Measurements from ENCODE around the gene KRTCAP2.
A peak's percentile ranks its signal among the peaks of the same experiment; 100 is the strongest.
"Not testable (repeated sequence)": the region's sequence is repeated elsewhere in the genome, so short reads cannot be mapped to it uniquely, and the experiment has no call there.

KRTCAP2 gene

DNA sequence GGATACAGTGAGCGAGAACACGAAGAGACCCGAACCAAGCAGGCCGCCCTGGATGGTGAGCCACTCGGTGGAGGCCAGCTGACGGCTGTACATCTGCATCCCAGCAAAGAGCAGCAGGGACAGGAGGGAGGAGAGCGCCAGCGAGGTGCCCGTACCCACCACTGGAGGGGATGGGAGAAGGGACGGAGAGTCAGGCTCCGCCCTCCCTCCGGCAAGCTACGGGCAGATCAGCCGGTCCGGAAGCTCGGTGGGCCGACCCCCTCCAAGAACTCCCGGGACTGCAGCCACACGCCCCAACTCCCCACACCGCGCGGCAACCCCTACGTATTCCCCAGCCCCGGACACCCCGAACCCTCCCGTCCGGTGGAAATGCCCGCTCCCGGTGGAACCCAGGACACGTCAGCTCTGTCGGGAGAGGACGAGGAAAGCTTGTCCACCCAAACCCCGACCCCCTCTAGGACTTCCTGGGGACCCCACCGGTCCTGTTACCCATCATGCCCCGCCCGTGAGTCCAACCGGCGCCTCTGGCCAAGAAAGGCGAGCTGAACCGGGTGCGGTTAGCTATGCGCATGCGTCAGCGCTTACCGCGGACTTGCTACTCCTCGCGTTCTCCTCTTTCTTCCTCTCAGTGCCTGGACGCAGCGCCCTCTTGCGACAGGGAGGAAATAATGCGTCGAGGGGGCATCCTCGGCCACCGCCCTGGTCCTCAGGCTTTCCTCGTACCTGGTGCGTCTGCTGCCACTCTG lies at the start of gene KRTCAP2:
Gene KRTCAP2 (minus strand): TSS at position 573 of the 746 bp plus-strand sequence. CDS start 80 bp downstream, at position 493.
- peak; percentile 99 for DNase-seq

DNA sequence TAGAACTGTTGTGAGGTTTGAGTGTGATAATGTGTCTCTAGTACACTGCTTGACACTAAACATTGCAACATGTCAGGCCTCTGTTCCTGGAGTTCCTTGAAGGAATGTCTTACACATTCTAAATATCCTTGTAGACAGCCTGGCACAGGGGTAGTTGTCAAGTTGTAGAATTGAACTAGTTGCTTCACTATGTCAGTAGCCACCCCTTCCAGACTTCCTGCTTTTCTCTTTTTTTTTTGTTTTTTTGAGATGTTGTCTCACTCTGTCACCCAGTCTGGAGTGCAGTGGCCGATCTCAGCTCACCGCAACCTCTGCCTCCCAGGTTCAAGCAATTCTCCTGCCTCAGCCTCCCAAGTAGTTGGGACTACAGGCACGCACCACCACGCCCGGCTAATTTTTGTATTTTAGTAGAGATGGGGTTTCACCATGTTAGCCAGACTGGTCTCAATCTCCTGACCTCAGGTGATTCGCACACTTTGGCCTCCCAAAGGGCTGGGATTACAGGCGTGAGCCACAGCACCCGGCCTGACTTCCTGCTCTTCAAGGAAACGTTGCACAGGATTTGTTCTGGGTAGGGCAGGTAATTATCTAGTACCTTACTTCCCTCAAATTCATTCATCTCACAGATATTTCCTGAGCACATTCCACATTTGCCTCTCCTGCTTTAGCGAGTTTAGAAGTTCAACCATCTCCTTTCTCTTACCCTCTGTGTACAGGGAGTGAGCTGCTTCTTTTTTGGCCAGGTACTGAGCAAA lies 47.3 kb upstream of the KRTCAP2 start:
- not testable (repeated sequence) for DNase-seq

DNA sequence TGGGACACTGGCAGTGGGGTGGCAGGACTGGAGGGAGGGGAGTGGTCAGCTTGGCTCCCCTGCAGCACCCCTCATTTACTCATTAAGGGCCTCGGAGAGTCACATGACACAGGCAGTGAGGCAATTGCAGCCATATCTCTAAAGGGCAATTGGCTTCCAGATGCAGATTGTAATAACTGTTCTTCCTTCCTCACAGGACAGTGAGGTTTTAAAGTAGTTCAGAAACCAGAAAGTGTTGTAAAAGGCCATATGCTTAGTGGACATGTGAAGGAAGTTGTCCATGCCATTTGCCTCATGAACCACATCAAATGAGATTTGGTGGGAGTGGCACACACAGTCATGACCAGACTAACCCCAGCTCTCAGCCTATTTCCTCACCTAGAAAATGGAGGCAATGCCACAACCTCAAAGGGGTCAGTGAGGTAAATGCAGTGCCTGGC lies 46.5 kb upstream of the KRTCAP2 start:
- peak; percentile 78 for DNase-seq

DNA sequence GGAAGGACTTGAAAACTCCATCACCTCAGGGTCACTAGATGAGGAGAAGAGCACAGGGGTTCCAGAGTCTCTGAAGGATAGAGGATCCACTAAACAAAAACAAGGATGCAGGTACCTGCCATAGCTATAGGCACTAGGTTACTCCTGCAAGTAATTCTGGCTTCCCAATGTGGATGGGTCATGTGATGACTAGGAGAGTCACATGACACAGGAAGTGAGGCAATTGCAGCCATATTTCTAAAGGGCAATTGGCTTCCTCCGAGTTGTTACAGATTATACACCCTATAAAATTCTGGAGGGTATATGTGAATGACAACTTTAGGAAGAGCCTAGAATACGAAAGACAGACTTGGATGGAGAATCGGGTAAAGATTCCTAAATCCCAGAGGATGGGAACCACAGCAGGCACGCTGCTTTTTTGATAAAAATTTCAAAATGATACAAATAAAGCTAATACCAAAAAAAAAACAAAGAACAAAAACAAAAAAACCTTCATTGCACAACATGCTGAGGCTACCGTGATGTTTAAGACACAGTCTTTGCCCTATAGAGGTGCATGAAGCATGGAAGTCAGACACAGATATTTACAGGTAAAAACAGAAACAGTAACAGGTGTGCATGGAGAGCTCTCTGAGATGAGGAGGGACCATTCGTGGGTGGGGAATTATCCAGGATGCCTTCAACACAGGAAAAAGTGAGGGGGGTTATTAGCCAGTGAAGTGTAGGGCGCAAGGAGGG lies 45.9 kb upstream of the KRTCAP2 start:
- DNase-seq, result peak; percentile 95

DNA sequence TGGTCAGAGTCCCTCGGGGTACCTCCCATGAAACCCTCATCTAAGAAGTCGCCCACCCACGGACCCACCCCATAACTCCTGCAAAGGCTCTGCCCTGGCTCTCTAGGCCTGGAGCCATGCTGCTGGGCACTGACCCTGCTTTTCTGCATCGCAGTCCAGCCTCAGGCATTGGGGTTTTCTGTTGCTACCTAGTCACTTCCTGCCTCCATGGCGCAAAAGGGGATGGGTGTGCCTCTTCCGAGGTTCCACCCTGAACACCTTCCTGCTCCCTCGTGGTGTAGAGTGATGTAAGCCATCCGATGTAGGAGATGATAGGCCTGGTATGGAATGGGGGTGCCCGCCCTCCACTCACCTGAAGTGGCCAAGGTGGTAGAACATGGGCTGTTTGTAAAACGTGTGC lies 41.6 kb upstream of the KRTCAP2 start:
- DNase-seq, result not testable (repeated sequence)

DNA sequence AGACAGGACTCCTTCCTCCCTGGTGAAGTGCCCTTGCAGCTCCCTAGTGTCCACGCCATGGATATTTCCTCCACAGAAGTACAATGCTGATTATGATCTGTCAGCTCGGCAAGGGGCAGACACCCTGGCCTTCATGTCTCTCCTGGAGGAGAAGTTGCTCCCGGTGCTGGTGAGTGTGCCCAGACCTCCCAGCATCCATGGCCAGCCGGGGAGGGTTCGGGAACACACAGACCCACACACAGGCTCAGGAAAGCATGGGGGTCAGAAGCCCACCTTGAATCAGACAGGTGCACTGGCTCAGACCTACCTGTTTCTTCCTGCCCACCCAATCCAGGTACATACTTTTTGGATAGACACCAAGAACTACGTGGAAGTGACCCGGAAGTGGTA lies 38.9 kb upstream of the KRTCAP2 start:
- DNase-seq, result not testable (repeated sequence)

DNA sequence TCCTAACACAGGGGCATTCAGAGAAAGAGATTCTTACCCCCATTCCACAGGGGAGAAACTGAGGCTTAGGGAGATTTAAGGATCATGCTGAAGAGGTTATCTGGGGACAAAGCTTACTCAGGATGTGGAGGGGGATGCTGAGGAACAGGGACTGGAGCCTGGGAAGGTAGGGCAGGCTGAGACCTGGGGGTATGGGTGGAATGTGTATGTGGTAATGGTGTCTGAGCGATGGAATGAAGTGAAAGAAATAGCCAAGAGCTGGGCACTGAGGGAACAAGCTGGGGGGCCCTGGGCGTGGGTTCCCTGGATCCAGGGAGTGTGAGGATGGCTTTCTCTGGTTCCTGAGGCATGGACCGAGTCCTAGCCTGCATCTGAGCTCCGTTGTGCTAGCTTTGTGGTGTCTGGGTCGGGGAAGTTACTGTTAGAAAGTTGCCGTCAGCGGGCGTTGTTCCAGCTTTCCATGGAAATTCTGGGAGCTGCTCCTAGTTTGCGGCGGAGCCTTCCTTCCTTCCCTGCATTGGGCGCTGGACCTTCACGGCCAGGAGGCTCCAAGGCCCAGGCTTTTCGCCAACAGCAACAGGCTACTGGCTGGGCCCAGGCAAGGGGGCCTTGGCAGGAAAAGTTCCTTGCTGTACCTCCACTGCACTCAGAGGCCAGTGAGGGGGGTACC lies 38.4 kb upstream of the KRTCAP2 start:
- DNase-seq, result not testable (repeated sequence)

DNA sequence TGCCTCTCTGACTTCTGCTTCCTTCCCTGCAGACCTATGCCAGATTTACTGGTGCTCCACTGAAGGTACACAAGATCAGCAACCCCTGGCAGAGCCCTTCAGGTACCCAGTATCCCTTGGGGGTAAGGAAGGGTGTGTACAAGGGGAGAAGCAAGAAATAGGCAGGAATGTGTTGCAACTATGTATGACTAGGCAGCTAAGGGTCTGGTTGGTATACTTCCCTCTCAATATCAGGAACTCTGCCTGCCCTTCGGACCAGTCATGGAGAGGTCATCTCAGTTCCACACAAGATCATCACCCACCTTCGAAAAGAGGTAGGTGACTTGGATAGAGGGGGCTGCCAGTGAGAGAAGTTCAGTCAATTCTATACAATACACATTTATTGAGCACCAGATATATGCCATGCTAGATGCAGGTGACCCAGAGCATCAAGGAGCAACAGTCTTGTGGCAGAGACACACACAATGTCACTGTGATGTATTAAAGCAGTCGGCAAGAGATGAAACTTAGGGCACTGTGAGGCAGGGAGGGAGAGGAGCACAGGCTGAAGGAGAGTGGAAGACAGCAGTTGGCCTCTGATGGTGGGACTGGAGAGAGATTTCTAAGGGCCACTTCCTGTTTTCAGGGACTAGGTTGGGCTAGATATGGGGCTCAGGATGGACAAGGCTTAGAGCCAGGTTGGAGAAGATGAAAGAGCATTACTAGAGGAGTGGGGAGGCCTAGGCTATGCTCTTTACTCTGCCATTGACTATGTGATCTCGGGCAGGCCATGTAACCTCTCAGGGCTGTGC lies 37.4 kb upstream of the KRTCAP2 start:
- DNase-seq, result no peak

DNA sequence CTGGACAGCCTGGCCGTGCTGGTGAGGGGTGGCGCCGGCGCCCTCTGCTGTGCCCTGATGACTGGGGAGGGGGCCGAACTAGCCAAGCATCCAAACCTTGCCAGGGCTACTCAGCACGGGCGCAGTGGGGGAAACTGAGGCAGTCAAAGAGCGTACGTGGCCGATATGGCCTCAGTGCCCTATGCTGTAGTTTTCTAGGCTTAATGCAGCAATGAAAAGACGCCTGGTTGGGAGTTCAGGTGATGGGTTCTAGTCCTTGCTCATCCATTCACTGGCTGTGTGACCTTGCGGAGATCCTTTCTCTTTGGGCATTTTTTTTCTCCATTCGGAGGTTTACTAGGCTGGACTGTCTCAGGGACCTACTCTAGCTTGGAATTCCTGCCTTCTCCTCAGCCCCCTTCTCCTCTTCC lies 36.2 kb upstream of the KRTCAP2 start:
- no peak for DNase-seq

DNA sequence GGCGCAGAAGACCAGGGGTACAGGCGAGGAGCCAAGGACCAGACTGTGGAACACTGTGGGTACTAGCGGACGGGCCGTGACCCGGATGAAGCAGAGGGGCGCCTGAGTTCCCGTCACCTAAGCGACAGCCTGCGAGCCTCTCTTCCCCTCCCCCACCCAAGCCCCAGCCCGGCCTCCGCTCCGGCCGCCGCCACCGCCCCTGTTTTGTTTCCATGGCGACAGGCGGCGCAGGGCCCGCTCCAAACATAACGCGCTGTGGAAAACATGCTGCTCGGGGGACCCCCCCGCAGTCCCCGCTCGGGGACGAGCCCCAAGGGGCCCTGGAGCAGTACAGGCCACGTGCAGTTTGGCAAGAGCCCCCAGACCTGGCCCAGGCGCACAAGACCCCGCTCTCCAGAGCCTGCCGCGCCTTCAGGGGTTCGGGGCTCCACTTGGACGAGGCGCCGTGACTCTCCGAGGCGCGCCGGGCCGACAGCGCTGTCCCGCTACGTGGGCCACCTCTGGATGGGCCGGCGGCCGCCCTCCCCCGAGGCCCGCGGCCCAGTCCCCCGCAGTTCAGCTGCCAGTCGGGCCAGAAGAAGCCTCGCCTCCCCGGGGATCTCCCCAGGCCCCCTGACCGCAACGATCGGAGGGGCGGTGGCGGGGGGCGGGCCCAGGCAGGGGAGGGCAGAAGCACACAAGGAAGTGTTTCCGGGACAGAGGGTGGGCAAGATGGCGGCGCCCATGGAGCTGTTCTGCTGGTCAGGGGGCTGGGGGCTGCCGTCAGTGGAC lies 35.6 kb upstream of the KRTCAP2 start, which contains the start of gene MTX1:
Gene MTX1 (plus strand): TSS at position 155 of the 771 bp plus-strand sequence. CDS start 110 bp downstream, at position 265.
- peak; percentile 97 for DNase-seq

DNA sequence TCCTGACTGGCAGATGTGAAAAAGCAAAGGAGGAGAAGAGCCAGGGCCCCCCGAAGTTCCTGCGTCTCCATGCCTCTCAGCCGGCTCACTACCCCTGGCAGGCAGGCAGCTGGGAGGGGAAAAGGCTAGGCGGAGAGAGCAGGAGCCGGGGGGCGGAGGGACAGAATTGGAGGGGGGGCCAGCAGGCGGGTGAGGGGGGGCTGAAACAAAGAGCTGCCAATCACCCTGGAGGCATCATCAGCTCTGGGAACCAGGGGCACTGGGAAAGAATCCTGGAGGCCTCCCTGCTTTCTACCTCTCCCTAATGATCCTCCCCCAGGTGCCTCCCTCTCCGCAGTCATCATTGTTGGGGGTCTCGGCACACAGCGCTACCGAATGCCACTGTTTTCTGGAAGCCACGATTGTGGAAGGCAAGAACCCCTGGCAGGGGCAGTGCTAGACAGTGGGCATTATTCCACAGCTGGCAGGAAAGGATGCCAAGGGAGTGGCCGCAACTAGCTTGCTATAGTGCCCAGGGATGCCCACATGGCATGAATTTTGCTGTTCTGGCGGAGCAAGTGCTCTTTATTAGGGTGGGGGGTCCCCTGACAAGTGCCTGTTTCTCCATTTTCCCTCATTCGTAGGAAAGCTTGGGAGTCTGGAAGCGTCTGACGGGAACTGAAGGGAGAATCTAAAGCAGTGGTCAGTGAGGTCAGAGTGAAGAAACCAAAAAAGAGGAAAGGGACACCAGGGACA lies 34.9 kb upstream of the KRTCAP2 start, which contains the start of gene THBS3:
Gene THBS3 (minus strand): TSS at position 92 of the 735 bp plus-strand sequence. CDS start 21 bp downstream, at position 71.
- DNase-seq, result peak; percentile 92

DNA sequence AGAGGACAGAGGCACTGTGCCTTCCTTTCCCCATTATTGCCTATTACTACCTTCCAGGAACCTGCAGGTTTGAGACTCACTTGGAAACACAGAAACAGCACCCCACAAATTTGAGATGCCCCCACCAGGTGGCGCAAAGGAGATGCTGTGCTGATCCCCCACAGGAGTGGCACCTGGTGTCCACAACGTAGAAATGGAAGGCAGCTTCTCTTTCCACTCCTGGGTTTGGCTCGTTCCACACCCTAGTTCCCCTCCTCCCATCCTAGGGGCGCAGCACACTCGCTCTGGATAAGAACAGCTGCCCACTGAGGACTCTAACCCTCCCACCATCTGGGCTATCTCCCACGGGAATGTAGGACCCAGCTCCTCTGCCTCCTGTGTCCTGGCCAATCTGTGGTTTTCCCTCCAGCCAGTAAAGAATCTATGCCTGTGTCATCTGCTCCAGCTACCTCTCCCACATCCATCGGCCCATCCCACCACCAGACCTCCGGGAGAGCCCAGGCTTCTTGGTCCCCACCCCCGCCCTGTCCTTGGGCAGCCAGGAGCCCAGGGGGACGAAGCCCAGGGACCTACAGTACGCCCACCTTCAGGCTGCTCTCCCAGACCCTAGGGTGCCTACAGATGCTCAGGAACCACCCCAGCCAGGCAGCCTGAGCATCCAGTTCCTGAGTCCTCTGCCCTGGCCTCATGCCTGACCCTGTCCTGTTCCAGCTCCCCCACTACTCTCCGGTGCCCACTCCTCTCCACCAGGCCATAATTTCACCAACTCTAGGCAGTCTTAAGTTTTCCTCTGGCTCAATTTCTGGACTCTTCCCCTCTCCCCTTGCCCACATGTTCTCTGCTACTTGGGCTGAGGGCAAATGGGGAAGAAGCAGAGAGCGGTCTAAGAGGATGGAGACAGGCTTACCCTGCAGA lies 34.0 kb upstream of the KRTCAP2 start:
- DNase-seq, result peak; percentile 94

DNA sequence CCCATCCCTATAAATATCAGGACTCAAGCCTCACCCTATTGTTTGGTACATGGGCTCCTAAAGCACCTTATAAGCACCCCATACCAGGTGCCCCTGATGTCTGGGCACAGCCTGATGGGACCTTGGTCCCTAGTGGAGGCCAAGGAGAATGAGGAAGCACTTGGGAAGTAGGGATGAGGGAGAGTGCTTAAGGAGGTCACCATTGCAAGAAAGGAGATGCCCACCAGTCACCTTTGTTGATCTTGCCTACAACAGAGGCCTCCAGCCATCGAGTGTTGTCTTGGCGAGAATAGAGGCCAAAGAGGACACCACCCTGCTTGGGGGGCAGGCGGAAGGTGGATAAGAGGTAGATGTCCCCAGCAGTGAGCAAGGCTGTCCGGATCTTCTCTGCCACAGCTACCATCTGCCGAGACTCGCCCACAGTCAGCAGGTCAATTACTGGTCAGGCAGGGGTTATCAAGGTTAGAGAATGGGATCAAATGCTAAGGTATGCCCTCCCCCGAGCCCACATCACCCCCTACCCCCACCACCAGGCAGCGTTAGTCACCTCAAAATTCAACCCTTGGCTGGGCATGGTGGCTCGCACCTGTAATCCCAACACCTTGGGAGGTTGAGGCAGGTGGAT lies 33.0 kb upstream of the KRTCAP2 start:
- DNase-seq, result no peak

DNA sequence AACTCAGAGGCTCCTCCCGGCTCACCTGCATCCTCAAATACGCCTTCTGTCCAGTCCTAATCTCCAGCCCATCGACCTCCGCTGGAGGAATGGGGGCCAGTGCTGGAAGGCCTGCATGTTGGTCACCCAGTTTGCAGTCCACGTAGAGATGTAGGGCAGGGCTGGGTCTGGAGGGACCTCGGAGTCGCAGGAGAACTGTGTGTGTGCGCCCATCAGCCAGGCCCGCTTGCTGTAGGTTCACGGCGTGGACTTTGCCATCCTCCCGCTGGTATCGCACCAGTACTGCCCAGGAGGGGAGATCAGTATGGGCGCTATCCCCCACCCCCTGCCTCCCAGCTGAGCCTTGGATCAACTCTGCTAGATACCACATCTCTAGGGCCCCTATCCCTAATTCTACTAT lies 31.9 kb upstream of the KRTCAP2 start:
- no peak for DNase-seq

DNA sequence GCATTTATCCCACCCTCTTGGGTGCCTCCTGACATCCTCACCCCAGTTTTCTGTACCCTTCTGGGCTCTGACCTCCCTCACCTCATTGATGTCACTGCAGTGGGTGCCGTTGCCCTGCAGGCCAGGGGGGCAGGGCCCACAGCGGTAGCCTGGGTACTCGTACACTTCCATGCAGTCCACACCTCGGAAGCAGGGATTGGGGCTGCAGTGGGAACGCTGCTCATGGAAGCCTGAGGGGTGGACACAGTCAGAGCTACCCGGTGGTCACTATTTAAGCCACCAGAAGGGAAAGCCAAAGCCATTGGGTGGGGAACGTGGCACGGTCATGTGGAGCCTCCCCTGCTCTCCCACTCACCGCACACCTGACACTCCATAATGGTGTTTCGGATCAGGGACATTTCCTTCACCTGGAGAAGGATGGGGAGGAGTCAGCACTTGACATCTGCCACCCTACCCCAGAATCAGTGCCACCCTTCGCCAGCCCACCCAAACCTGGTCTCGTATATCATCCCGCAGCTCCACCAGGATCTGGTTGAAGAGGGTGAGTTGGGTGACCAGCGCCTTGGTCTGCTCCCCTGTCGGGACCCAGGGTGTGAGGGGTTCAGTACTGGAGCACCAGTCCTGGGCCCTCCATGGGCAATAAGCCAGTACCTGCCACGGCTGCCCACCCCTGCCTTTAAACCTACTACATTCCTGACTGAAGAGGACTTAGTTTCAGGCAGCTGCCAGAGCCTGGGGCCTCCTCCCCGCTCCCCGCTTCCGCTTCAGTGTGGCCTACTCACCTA lies 29.8 kb upstream of the KRTCAP2 start:
- no peak for DNase-seq

DNA sequence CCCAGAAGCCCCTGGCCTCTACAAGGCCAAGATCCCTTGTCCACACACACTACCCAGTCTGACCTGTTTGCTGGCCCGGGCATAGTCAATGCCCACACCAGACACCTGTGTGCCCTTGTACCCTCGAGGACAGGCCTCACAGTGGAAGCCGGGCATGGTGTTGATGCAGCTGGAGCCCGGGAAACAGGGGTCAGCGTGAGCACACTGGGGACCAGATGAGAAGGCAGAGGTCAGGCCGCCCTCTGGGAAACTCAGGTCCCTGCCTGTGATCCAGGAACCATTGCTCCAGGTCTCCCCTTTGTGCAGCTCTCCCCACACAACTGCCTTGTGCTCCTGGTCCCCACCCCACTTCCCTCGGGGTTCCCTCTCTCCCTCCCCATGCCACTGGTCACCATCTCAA lies 29.1 kb upstream of the KRTCAP2 start:
- DNase-seq, result no peak

DNA sequence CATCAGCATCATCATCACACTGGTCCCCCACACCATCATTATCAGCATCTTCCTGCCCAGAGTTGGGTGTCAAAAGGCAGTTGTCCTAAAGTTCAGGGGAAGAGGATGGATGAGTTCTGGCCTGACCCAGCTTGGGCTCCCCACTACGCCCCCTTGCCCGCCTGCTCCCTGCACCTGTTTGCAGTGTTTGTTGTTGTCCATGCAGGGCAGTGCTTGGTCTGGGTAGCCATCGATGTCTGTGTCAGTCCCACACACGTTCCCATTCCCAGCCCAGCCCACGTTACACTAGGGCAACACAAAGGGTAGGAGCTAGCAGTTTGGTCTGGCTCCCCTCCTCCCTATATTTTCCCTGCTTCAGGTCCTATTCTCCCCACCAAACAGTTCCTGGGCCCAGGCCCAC lies 27.8 kb upstream of the KRTCAP2 start:
- no peak for DNase-seq

DNA sequence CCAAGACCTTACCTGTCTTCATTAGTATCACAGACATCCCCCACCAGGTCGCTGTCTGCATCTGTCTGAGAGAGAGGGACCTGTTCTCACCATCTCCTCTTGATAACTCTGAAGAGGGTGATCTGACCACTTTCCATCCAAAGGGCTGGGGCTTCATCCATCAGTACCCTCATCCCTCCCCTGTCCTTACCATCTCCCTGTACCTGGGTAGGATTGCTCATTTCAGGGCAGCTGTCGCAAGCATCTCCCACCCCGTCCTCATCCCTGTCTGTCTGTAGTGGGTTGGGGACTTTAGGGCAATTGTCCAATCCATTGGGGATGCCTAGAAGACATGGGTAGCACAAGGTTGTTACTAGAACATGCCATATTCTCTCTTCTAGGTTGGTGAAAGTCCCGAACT lies 26.7 kb upstream of the KRTCAP2 start:
- no peak for DNase-seq
